Measurements from ENCODE around the gene PPARD.

- TF ChIP-seq CTCF (conservative IDR thresholded peaks at IDR 0.05; ENCODE audit: low read length) (no peak), EZH2phosphoT487 (IDR thresholded peaks at IDR 0.05; ENCODE audit: borderline replicate concordance, low read depth, low read length) (no peak)
Measured at GRCh38 chr6:35474131-35474941, 132.0 kb downstream of the PPARD start.

Measured in OCI-LY7 (cell line).